ENCODE results near the gene MERTK.

Gene MERTK

GRCh38 chr2:111973701-111974100, 75.3 kb downstream of the MERTK start:
- no peak overlapping the region for H3K27ac ChIP-seq
- no peak for DNase-seq (ENCODE audit: low read depth, low spot score)

- DNase-seq (ENCODE audit: low read depth, low spot score): peak; percentile 98
- H3K27ac ChIP-seq: peak overlapping the region; percentile 24
Observed at GRCh38 chr2:111975053-111975552, 76.7 kb downstream of the MERTK start.

GRCh38 chr2:111975819-111976218, 77.4 kb downstream of the MERTK start:
- no peak for DNase-seq (ENCODE audit: low read depth, low spot score)
- H3K27ac ChIP-seq: peak overlapping the region; percentile 24

- no peak overlapping the region for H3K27ac ChIP-seq
- DNase-seq (ENCODE audit: low read depth, low spot score): no peak
Observed at GRCh38 chr2:111977240-111977639, 78.8 kb downstream of the MERTK start.

- DNase-seq (ENCODE audit: low read depth, low spot score): no peak
- H3K27ac ChIP-seq: no peak overlapping the region
Observed at GRCh38 chr2:111978452-111979170, 80.2 kb downstream of the MERTK start.

GRCh38 chr2:111981666-111982065, 83.3 kb downstream of the MERTK start:
- DNase-seq (ENCODE audit: low read depth, low spot score): no peak
- H3K27ac ChIP-seq: no peak overlapping the region

- no peak for DNase-seq (ENCODE audit: low read depth, low spot score)
- H3K27ac ChIP-seq: no peak overlapping the region
Observed at GRCh38 chr2:111982822-111983221, 84.4 kb downstream of the MERTK start.

- H3K27ac ChIP-seq: peak overlapping the region; percentile 22
- DNase-seq (ENCODE audit: low read depth, low spot score): no peak
Observed at GRCh38 chr2:111983478-111984212, 85.2 kb downstream of the MERTK start.

GRCh38 chr2:111984213-111984604, 85.8 kb downstream of the MERTK start:
- H3K27ac ChIP-seq: peak overlapping the region; percentile 22
- DNase-seq (ENCODE audit: low read depth, low spot score): peak; percentile 8

GRCh38 chr2:111985514-111985913, 87.1 kb downstream of the MERTK start:
- no peak for DNase-seq (ENCODE audit: low read depth, low spot score)
- no peak overlapping the region for H3K27ac ChIP-seq

- no peak for DNase-seq (ENCODE audit: low read depth, low spot score)
- H3K27ac ChIP-seq: no peak overlapping the region
Observed at GRCh38 chr2:111986116-111986900, 87.9 kb downstream of the MERTK start.

GRCh38 chr2:111990375-111990774, 92.0 kb downstream of the MERTK start:
- H3K27ac ChIP-seq: no peak overlapping the region

GRCh38 chr2:111990856-111991255, 92.4 kb downstream of the MERTK start:
- H3K27ac ChIP-seq: no peak overlapping the region
- no peak for DNase-seq (ENCODE audit: low read depth, low spot score)

More at GRCh38 chr2:111990375-111990774, 92.0 kb downstream of the MERTK start:
- DNase-seq (ENCODE audit: low read depth, low spot score): no peak

GRCh38 chr2:111994042-111994441, 95.6 kb downstream of the MERTK start:
- DNase-seq (ENCODE audit: low read depth, low spot score): no peak
- H3K27ac ChIP-seq: no peak overlapping the region

- DNase-seq (ENCODE audit: low read depth, low spot score): no peak
- H3K27ac ChIP-seq: no peak overlapping the region
Observed at GRCh38 chr2:111995148-111995547, 96.7 kb downstream of the MERTK start.

- DNase-seq (ENCODE audit: low read depth, low spot score): no peak
- no peak overlapping the region for H3K27ac ChIP-seq
Observed at GRCh38 chr2:111999809-112000208, 101.4 kb downstream of the MERTK start.

- no peak for DNase-seq (ENCODE audit: low read depth, low spot score)
- H3K27ac ChIP-seq: no peak overlapping the region
Observed at GRCh38 chr2:112000399-112001135, 102.2 kb downstream of the MERTK start.

- H3K27ac ChIP-seq: no peak overlapping the region
- no peak for DNase-seq (ENCODE audit: low read depth, low spot score)
Observed at GRCh38 chr2:112001136-112001715, 102.8 kb downstream of the MERTK start.

- no peak for DNase-seq (ENCODE audit: low read depth, low spot score)
- no peak overlapping the region for H3K27ac ChIP-seq
Observed at GRCh38 chr2:112001942-112002341, 103.5 kb downstream of the MERTK start.

Measured in epithelial cell of prostate (primary cell).